IMR-90 (cell line): Measurements from ENCODE around the gene CTAG2. TPM values are rescaled to one million over a fixed set of nuclear protein-coding genes. Genes with fewer than 3 reads are reported as not detected.

ENCODE experiments used
- ATAC-seq: fragments of 200-7000 bp; cut with Tn5 transposase; 2 replicates; pipeline ENCODE4 v1.9.1; 2020; ENCODE audit warnings: low read depth, mild to moderate bottlenecking, moderate library complexity
- BruUV-seq: library from RNA; stranded (reverse); fragments of 400-500 nt; replicated peaks from 2 replicates; lab custom pipeline; 2021; lab: Mats Ljungman, UMichigan
- CTCF ChIA-PET: fragments of 300-600 bp; formaldehyde crosslinking; extraction: SDS; loops from one replicate; lab custom pipeline; 2021; ENCODE audit warnings: antibody characterized with exemption; lab: Yijun Ruan, JAX
- POLR2A ChIA-PET: fragments of 300-600 bp; sonication (Branson Sonifier 250); formaldehyde crosslinking; loops from one replicate; lab custom pipeline; 2022; ENCODE audit warnings: antibody characterized with exemption; ENCODE audit not compliant: unreplicated experiment; lab: Charles Lee
- DNase-seq: peaks from one replicate; pipeline ENCODE4 v3.0.0; 2013
- H2AFZ ChIP-seq: replicated peaks from 2 replicates; pipeline ENCODE3; 2013; ENCODE audit warnings: low read length, mild to moderate bottlenecking; ENCODE audit not compliant: poor library complexity
- H2AK5ac ChIP-seq: 2 replicates; pipeline ENCODE4 v1.6.1; 2013; ENCODE audit warnings: low read depth, low read length, inconsistent platforms
- H2AK9ac ChIP-seq: replicated peaks from 2 replicates; pipeline ENCODE3; 2013; ENCODE audit warnings: mild to moderate bottlenecking, low read depth, low read length, moderate library complexity; ENCODE audit not compliant: poor library complexity
- H2BK120ac ChIP-seq: 2 replicates; pipeline ENCODE4 v1.6.1; 2013; ENCODE audit warnings: low read depth, low read length, inconsistent platforms
- H2BK15ac ChIP-seq: 3 replicates; pipeline ENCODE4 v1.6.1; 2013; ENCODE audit warnings: low read depth, low read length, inconsistent platforms
- H2BK20ac ChIP-seq: 2 replicates; pipeline ENCODE4 v1.6.1; 2013; ENCODE audit warnings: low read depth, mild to moderate bottlenecking, inconsistent platforms, low read length, moderate library complexity
- H2BK5ac ChIP-seq: 2 replicates; pipeline ENCODE4 v1.6.1; 2013; ENCODE audit warnings: mild to moderate bottlenecking, low read depth, low read length, inconsistent platforms; ENCODE audit not compliant: poor library complexity, severe bottlenecking
- H3K14ac ChIP-seq: replicated peaks from 2 replicates; pipeline ENCODE4 v1.6.1; 2013; ENCODE audit warnings: low read depth, low read length, inconsistent platforms
- H3K18ac ChIP-seq: 2 replicates; pipeline ENCODE4 v1.6.1; 2013; ENCODE audit warnings: low read depth, low read length, control low read depth
- H3K23ac ChIP-seq: 2 replicates; pipeline ENCODE4 v1.6.1; 2013; ENCODE audit warnings: low read depth, low read length, inconsistent platforms
- H3K27ac ChIP-seq: 2 replicates; pipeline ENCODE4 v1.5.1; 2013; ENCODE audit warnings: mild to moderate bottlenecking, control low read depth, low read length; ENCODE audit not compliant: insufficient read depth
- H3K27me3 ChIP-seq: 2 replicates; pipeline ENCODE4 v1.6.1; 2013; ENCODE audit warnings: low read length; ENCODE audit not compliant: control insufficient read depth, insufficient read depth
- H3K36me3 ChIP-seq: 2 replicates; pipeline ENCODE4 v1.6.1; 2013; ENCODE audit warnings: low read length, mixed read lengths; ENCODE audit not compliant: control insufficient read depth, insufficient read depth
- H3K4ac ChIP-seq: 2 replicates; pipeline ENCODE4 v1.6.1; 2013; ENCODE audit warnings: low read depth, low read length, inconsistent platforms
- H3K4me1 ChIP-seq: 2 replicates; pipeline ENCODE4 v1.6.1; 2013; ENCODE audit warnings: low read length, mixed read lengths; ENCODE audit not compliant: control insufficient read depth, insufficient read depth
- H3K4me2 ChIP-seq: 2 replicates; pipeline ENCODE4 v1.6.1; 2013; ENCODE audit warnings: low read depth, mild to moderate bottlenecking, control low read depth, low read length, moderate library complexity
- H3K4me3 ChIP-seq: 2 replicates; pipeline ENCODE4 v1.5.1; 2013; ENCODE audit warnings: low read depth, mild to moderate bottlenecking, control low read depth, low read length, moderate library complexity; ENCODE audit not compliant: insufficient read depth
- H3K56ac ChIP-seq: 2 replicates; pipeline ENCODE4 v1.6.1; 2013; ENCODE audit warnings: low read length, inconsistent platforms; ENCODE audit not compliant: insufficient read depth; ENCODE audit errors: extremely low read depth
- H3K79me1 ChIP-seq, 2 experiments: 2 replicates each; pipeline ENCODE4 v1.6.1; 2013; ENCODE audit warnings: low read length in 2 of 2, inconsistent platforms in 1 of 2, low read depth in 1 of 2
- H3K9ac ChIP-seq: 2 replicates; pipeline ENCODE4 v1.6.1; 2013; ENCODE audit warnings: low read depth, low read length, control low read depth
- H3K9me1 ChIP-seq: 2 replicates; pipeline ENCODE4 v1.6.1; 2013; ENCODE audit warnings: low read length, inconsistent platforms; ENCODE audit not compliant: insufficient read depth
- H3K9me3 ChIP-seq: 2 replicates; pipeline ENCODE4 v1.6.1; 2013; ENCODE audit warnings: low read length; ENCODE audit not compliant: control insufficient read depth, insufficient read depth
- H4K20me1 ChIP-seq: 2 replicates; pipeline ENCODE4 v1.6.1; 2013; ENCODE audit warnings: low read length, inconsistent platforms; ENCODE audit not compliant: insufficient read depth
- H4K5ac ChIP-seq: 2 replicates; pipeline ENCODE4 v1.6.1; 2013; ENCODE audit warnings: mild to moderate bottlenecking, low read depth, low read length, control low read depth
- H4K8ac ChIP-seq, 2 experiments: 2 replicates each; pipeline ENCODE4 v1.6.1; 2013; ENCODE audit warnings: low read depth in 2 of 2, low read length in 2 of 2, control low read depth in 1 of 2, inconsistent platforms in 1 of 2
- H4K91ac ChIP-seq: 2 replicates; pipeline ENCODE4 v1.6.1; 2013; ENCODE audit warnings: low read depth, low read length, inconsistent platforms; ENCODE audit not compliant: insufficient read depth
- MAFK ChIP-seq: IDR thresholded peaks from 2 replicates; pipeline ENCODE4 v1.6.1; 2012; ENCODE audit warnings: low read depth, low read length, improper control_type of control experiment
- RAD21 ChIP-seq: IDR thresholded peaks from 2 replicates; pipeline ENCODE4 v1.6.1; 2012; ENCODE audit warnings: low read length, improper control_type of control experiment
- RFX5 ChIP-seq: IDR thresholded peaks from 2 replicates; pipeline ENCODE4 v1.8.0; 2012; ENCODE audit warnings: low read depth, mild to moderate bottlenecking, low read length, moderate library complexity
- WGBS, 2 experiments: methylation state at CpG; one replicate each; pipeline versions ENCODE4 v1.1.5 to v1.1.7; 2013; ENCODE audit warnings: missing lambda C conversion rate in 2 of 2; ENCODE audit not compliant: insufficient read length in 1 of 2; ENCODE audit errors: extremely low coverage in 2 of 2; 5-methylcytosine and 5-hydroxymethylcytosine counted together
- dilution Hi-C: fragments of 300-500 bp; cut with HindIII; formaldehyde crosslinking; loops from one replicate; pipeline ENCODE4 v1.14.3; 2018; ENCODE audit warnings: low sequenced_read_pairs; ENCODE audit not compliant: unreplicated experiment
- in situ Hi-C: fragments of 300-500 bp; cut with MboI; formaldehyde crosslinking; loops from 3 replicates; pipeline ENCODE4 v1.14.3; 2019; ENCODE audit warnings: low sequenced_read_pairs, inconsistent platforms, mixed read lengths
- intact Hi-C: fragments of 100-400 bp; cut with micrococcal nuclease; formaldehyde crosslinking; loops from 2 replicates; pipeline ENCODE4 v1.10.0; 2022
- polyA plus RNA-seq, 3 experiments: library from polyadenylated mRNA; depleted of rRNA; stranded (reverse); fragments of >200 nt; gene quantifications; 2 replicates each; pipeline ENCODE4 v1.2.3, GENCODE V29; 2012; ENCODE audit warnings: low replicate concordance in 1 of 3
- total RNA-seq: library from RNA; depleted of rRNA; stranded (reverse); fragments of >200 nt; gene quantifications from 2 replicates; pipeline ENCODE4 v1.2.3, GENCODE V29; 2012

Gene CTAG2
- total and polyA plus RNA-seq, 2 of the 4 experiments (the other 2 are of a cell fraction): 27.1 to 42.5 TPM

GRCh38 chrX:154660541-154660940 lies 7.2 kb upstream of the CTAG2 start:
- no peak overlapping the region for H4K5ac ChIP-seq
- no peak for DNase-seq
- no peak for ATAC-seq
- POLR2A ChIA-PET: no interaction called here
- peaks cover 2% of the 10 kb centered on the region; the same call in 1 of the 2 replicates for H3K27me3 ChIP-seq
- H4K8ac ChIP-seq: no peak overlapping the region
- H3K4me1 ChIP-seq: no peaks in the 10 kb centered on the region
- no peak overlapping the region for H2BK20ac ChIP-seq
- H3K9ac ChIP-seq: no peak overlapping the region
- no peak overlapping the region for H3K18ac ChIP-seq
- CTCF ChIA-PET: no interaction called here
- no peak overlapping the region for H3K23ac ChIP-seq
- no peak overlapping the region for H3K4me2 ChIP-seq
- H2BK120ac ChIP-seq: no peak overlapping the region
- H4K20me1 ChIP-seq: no peaks in the 10 kb centered on the region
- no peak overlapping the region for H3K27ac ChIP-seq
- no peak overlapping the region for H3K14ac ChIP-seq
- H2AFZ ChIP-seq: no peak overlapping the region
- no peak overlapping the region for H2AK9ac ChIP-seq
- dilution Hi-C loops: no loop called here
- peaks cover 6% of the 10 kb centered on the region for H3K9me3 ChIP-seq
- H4K91ac ChIP-seq: no peak overlapping the region
- no TSS peak for BruUV-seq
- H3K79me1 ChIP-seq: no peaks in the 10 kb centered on the region
- TF ChIP-seq MAFK (no peak), RFX5 (no peak), RAD21 (no peak)
- intact Hi-C loops: no loop called here
- H3K4ac ChIP-seq: no peak overlapping the region
- H2AK5ac ChIP-seq: no peak overlapping the region
- in situ Hi-C loops: no loop called here
- no peaks in the 10 kb centered on the region for H3K9me1 ChIP-seq
- no peak overlapping the region for H3K56ac ChIP-seq
- no peaks in the 10 kb centered on the region for H3K36me3 ChIP-seq
- H2BK15ac ChIP-seq: no peak overlapping the region
- no peak overlapping the region for H3K4me3 ChIP-seq
- 100% methylated on average over 1 of the region's 6 CpGs; no CpG with 5 or more reads in 1 of the 2 experiments for WGBS, 2 experiments
- no peak overlapping the region for H2BK5ac ChIP-seq
